ENCODE data around the gene KLF3. TPM values are rescaled to one million over a fixed set of nuclear protein-coding genes. Genes with fewer than 3 reads are reported as not detected.

The KLF3 gene
- polyA plus RNA-seq, 1 donor from 2014 or later, result 12.3 TPM

DNA sequence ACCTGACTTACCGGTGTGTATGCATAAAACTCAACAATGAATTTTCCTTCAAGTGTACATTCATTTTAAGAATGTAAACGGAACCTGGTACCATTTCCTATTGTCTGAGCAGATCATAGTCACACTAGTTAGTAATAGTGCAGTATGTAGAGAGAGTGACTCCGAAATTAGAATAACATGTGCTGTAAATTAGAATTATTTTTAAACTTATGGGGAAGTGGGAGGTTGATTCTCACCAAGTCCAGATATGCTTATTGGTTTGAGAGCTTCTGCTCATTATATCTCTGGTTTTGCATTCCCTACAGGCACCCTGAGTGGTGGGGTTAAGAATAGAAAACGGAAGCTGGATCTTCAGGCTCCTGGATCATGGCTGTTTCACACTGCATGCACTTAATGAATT, 39.6 kb downstream of the KLF3 start:
- Histone ChIP-seq H3F3A (ENCODE audit: insufficient read depth, low read length, poor library complexity, severe bottlenecking) (no peaks in the 10 kb centered on the region), H3K27me3 (ENCODE audit: insufficient read depth, low read depth, low read length) (no peaks in the 10 kb centered on the region), H3K27ac (ENCODE audit: low read length) (no peak overlapping the region), H3K9me3 (ENCODE audit: low read length) (no peaks in the 10 kb centered on the region), H3K36me3 (ENCODE audit: insufficient read depth, low read length) (no peaks in the 10 kb centered on the region), H4K20me1 (ENCODE audit: insufficient read depth) (no peaks in the 10 kb centered on the region), H2AFZ (ENCODE audit: low read depth, low read length) (no peak overlapping the region), H3K4me3 (ENCODE audit: low read length) (no peak overlapping the region), H3K4me2 (ENCODE audit: low read length) (no peak overlapping the region), H3K9ac (ENCODE audit: low read length) (no peak overlapping the region), H3K9me2 (ENCODE audit: insufficient read depth, low read length) (no peaks in the 10 kb centered on the region), H3K79me2 (replicated peaks; ENCODE audit: insufficient read depth, low read length) (no peaks in the 10 kb centered on the region)
- TF ChIP-seq, protein P1, sequence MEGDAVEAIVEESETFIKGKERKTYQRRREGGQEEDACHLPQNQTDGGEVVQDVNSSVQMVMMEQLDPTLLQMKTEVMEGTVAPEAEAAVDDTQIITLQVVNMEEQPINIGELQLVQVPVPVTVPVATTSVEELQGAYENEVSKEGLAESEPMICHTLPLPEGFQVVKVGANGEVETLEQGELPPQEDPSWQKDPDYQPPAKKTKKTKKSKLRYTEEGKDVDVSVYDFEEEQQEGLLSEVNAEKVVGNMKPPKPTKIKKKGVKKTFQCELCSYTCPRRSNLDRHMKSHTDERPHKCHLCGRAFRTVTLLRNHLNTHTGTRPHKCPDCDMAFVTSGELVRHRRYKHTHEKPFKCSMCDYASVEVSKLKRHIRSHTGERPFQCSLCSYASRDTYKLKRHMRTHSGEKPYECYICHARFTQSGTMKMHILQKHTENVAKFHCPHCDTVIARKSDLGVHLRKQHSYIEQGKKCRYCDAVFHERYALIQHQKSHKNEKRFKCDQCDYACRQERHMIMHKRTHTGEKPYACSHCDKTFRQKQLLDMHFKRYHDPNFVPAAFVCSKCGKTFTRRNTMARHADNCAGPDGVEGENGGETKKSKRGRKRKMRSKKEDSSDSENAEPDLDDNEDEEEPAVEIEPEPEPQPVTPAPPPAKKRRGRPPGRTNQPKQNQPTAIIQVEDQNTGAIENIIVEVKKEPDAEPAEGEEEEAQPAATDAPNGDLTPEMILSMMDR (IDR thresholded peaks at IDR 0.05; ENCODE audit: poor library complexity, severe bottlenecking), result no peak
- TF ChIP-seq, protein P2, sequence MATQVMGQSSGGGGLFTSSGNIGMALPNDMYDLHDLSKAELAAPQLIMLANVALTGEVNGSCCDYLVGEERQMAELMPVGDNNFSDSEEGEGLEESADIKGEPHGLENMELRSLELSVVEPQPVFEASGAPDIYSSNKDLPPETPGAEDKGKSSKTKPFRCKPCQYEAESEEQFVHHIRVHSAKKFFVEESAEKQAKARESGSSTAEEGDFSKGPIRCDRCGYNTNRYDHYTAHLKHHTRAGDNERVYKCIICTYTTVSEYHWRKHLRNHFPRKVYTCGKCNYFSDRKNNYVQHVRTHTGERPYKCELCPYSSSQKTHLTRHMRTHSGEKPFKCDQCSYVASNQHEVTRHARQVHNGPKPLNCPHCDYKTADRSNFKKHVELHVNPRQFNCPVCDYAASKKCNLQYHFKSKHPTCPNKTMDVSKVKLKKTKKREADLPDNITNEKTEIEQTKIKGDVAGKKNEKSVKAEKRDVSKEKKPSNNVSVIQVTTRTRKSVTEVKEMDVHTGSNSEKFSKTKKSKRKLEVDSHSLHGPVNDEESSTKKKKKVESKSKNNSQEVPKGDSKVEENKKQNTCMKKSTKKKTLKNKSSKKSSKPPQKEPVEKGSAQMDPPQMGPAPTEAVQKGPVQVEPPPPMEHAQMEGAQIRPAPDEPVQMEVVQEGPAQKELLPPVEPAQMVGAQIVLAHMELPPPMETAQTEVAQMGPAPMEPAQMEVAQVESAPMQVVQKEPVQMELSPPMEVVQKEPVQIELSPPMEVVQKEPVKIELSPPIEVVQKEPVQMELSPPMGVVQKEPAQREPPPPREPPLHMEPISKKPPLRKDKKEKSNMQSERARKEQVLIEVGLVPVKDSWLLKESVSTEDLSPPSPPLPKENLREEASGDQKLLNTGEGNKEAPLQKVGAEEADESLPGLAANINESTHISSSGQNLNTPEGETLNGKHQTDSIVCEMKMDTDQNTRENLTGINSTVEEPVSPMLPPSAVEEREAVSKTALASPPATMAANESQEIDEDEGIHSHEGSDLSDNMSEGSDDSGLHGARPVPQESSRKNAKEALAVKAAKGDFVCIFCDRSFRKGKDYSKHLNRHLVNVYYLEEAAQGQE (IDR thresholded peaks at IDR 0.05; ENCODE audit: borderline replicate concordance), result no peak
- TF ChIP-seq EP300 (conservative IDR thresholded peaks at IDR 0.05; ENCODE audit: poor library complexity, severe bottlenecking), result no peak
- no peak for TF ChIP-seq RAD21 (conservative IDR thresholded peaks at IDR 0.05)
- no peak for TF ChIP-seq SMC3 (conservative IDR thresholded peaks at IDR 0.05; ENCODE audit: poor library complexity)
- TF ChIP-seq TAF1 (IDR thresholded peaks at IDR 0.05; ENCODE audit: low read depth), result no peak
- no peak for TF ChIP-seq MXI1 (conservative IDR thresholded peaks at IDR 0.05; ENCODE audit: poor library complexity, severe bottlenecking)
- no peak for TF ChIP-seq EZH2 (IDR thresholded peaks at IDR 0.05; ENCODE audit: borderline replicate concordance, insufficient read depth, low read length, poor library complexity, severe bottlenecking)

DNA sequence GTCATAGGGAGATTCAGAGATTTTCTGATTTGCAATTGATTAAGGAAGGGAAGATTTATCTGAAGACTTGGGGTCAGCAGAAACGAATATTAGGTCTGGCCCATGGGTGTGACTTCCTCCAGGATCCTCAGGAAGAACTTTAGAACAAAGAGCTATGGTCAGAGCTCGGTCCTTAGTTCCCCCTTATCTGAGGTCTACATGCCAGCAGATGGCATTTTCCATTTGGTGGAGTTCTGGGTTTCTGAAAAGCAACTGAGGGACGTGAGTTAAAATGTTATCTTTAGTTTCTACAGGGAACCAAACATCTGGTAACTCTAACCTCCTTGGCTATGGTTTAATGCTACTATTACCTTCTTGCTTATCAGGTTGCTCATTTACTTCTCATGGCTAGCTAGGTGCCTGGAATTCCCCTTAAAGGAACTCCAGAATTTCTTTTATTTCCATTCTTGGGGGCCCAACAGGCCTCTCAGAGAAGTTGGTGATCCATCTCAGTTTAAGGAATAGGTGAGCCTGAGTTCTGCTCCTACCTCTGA, 40.7 kb downstream of the KLF3 start:
- Histone ChIP-seq H3K4me3 (ENCODE audit: low read length) (no peak overlapping the region), H3F3A (ENCODE audit: insufficient read depth, low read length, poor library complexity, severe bottlenecking) (no peaks in the 10 kb centered on the region), H3K79me2 (replicated peaks; ENCODE audit: insufficient read depth, low read length) (no peaks in the 10 kb centered on the region), H3K9ac (ENCODE audit: low read length) (no peak overlapping the region), H3K4me2 (ENCODE audit: low read length) (no peak overlapping the region), H3K36me3 (ENCODE audit: insufficient read depth, low read length) (no peaks in the 10 kb centered on the region), H4K20me1 (ENCODE audit: insufficient read depth) (no peaks in the 10 kb centered on the region), H3K27ac (ENCODE audit: low read length) (no peak overlapping the region), H3K27me3 (ENCODE audit: insufficient read depth, low read depth, low read length) (no peaks in the 10 kb centered on the region), H2AFZ (ENCODE audit: low read depth, low read length) (no peak overlapping the region), H3K9me3 (ENCODE audit: low read length) (no peaks in the 10 kb centered on the region), H3K9me2 (ENCODE audit: insufficient read depth, low read length) (no peaks in the 10 kb centered on the region)
- TF ChIP-seq, protein P2 (IDR thresholded peaks at IDR 0.05; ENCODE audit: borderline replicate concordance), result no peak
- no peak for TF ChIP-seq POLR2AphosphoS5 (IDR thresholded peaks at IDR 0.05)
- TF ChIP-seq, protein P1 (IDR thresholded peaks at IDR 0.05; ENCODE audit: poor library complexity, severe bottlenecking), result no peak

Data from neural cell (in vitro differentiated cells).